HG02943 (cell line): ENCODE data around the gene RFFL.
A peak's percentile ranks its signal among the peaks of the same experiment; 100 is the strongest.

Source experiments
- ATAC-seq: cut with Tn5 transposase; IDR thresholded peaks from one replicate; pipeline ENCODE4 v1.9.1; 2021; ENCODE audit warnings: mild to moderate bottlenecking, low read depth, moderate library complexity; ENCODE audit not compliant: unreplicated experiment

The RFFL gene

GRCh38 chr17:35082073-35082657 is 18.7 kb upstream of the RFFL start:
- no peak for ATAC-seq

- no peak for ATAC-seq
Observed at GRCh38 chr17:35081638-35082037, 18.1 kb upstream of the RFFL start.

GRCh38 chr17:35080536-35080935 is 17.0 kb upstream of the RFFL start:
- ATAC-seq, result no peak

- no peak for ATAC-seq
Observed at GRCh38 chr17:35079547-35080423, 16.3 kb upstream of the RFFL start.

GRCh38 chr17:35076874-35077273 is 13.4 kb upstream of the RFFL start:
- no peak for ATAC-seq

GRCh38 chr17:35074711-35075707 is 11.5 kb upstream of the RFFL start:
- no peak for ATAC-seq

- ATAC-seq, result no peak
Observed at GRCh38 chr17:35073991-35074627, 10.6 kb upstream of the RFFL start.

- ATAC-seq, result no peak
Observed at GRCh38 chr17:35073183-35073790, 9.8 kb upstream of the RFFL start.

GRCh38 chr17:35069311-35069710 is 5.8 kb upstream of the RFFL start:
- ATAC-seq, result no peak

- ATAC-seq, result no peak
Observed at GRCh38 chr17:35068249-35068648, 4.7 kb upstream of the RFFL start.

GRCh38 chr17:35065880-35066279 is 2.4 kb upstream of the RFFL start:
- ATAC-seq, result no peak

GRCh38 chr17:35064516-35065215 is 1.2 kb upstream of the RFFL start:
- ATAC-seq, result no peak

- ATAC-seq, result no peak
Observed at GRCh38 chr17:35062308-35062707, 1.2 kb downstream of the RFFL start.

- no peak for ATAC-seq
Observed at GRCh38 chr17:35057332-35057915, 6.1 kb downstream of the RFFL start.

GRCh38 chr17:35056013-35056412 is 7.5 kb downstream of the RFFL start:
- ATAC-seq, result no peak

- no peak for ATAC-seq
Observed at GRCh38 chr17:35053204-35053603, 10.3 kb downstream of the RFFL start.

- ATAC-seq, result no peak
Observed at GRCh38 chr17:35052780-35053179, 10.7 kb downstream of the RFFL start.

GRCh38 chr17:35052241-35052610 is 11.3 kb downstream of the RFFL start:
- no peak for ATAC-seq

- ATAC-seq, result peak; percentile 27
Observed at GRCh38 chr17:35051579-35052240, 11.8 kb downstream of the RFFL start.
